Adrenal gland (tissue), 5 donors: ENCODE data around the gene CEACAM1.

ENCODE experiments used
- CTCF ChIP-seq, 6 experiments: fragments of 450-650 bp in 4 of 6; fragments of 200-600 bp in 2 of 6; sonication (generic) in 1 of 6; IDR thresholded peaks; 1 replicate in 5 of 6; 2 replicates in 1 of 6; pipeline versions ENCODE4 v1.5.1 to v1.8.0; 2016 to 2021; ENCODE audit warnings: antibody characterized with exemption in 6 of 6, mild to moderate bottlenecking in 2 of 6, moderate library complexity in 1 of 6
- POLR2A ChIP-seq, 2 donors: fragments of 450-650 bp; IDR thresholded peaks; one replicate each; pipeline ENCODE4 v1.6.1; 2017; ENCODE audit warnings: antibody characterized with exemption in 2 of 2, mild to moderate bottlenecking in 2 of 2, moderate library complexity in 1 of 2
- donor health status: DM: no; HTN: no; CAD: no.

GRCh38 chr19:42529248-42529764 is 1.0 kb upstream of the CEACAM1 start:
- no peak for TF ChIP-seq POLR2A (IDR thresholded peaks at IDR 0.05)
- TF ChIP-seq CTCF (IDR thresholded peaks at IDR 0.05) = peak; percentile 79 to 96 (median 92)
